Subcutaneous adipose tissue (tissue), 4 donors: ENCODE measurements around the gene CEP63. TPM values are rescaled to one million over a fixed set of nuclear protein-coding genes. Genes with fewer than 3 reads are reported as not detected.

ENCODE experiments used
- total RNA-seq, 4 donors: library from RNA; depleted of rRNA; stranded (reverse); fragments of >200 nt; gene quantifications; one replicate each; pipeline ENCODE4 v1.1.0, GENCODE V29; 2016
- TF ChIP-seq, protein P1 (sequence below): fragments of 450-650 bp; IDR thresholded peaks from one replicate; pipeline ENCODE4 v1.5.1; 2016; ENCODE audit warnings: low read depth, mild to moderate bottlenecking, control low read depth, antibody characterized with exemption, moderate library complexity

Gene CEP63
- 10 to 100 TPM; 19.9 to 39.2 (median 34.7) TPM for total RNA-seq

DNA sequence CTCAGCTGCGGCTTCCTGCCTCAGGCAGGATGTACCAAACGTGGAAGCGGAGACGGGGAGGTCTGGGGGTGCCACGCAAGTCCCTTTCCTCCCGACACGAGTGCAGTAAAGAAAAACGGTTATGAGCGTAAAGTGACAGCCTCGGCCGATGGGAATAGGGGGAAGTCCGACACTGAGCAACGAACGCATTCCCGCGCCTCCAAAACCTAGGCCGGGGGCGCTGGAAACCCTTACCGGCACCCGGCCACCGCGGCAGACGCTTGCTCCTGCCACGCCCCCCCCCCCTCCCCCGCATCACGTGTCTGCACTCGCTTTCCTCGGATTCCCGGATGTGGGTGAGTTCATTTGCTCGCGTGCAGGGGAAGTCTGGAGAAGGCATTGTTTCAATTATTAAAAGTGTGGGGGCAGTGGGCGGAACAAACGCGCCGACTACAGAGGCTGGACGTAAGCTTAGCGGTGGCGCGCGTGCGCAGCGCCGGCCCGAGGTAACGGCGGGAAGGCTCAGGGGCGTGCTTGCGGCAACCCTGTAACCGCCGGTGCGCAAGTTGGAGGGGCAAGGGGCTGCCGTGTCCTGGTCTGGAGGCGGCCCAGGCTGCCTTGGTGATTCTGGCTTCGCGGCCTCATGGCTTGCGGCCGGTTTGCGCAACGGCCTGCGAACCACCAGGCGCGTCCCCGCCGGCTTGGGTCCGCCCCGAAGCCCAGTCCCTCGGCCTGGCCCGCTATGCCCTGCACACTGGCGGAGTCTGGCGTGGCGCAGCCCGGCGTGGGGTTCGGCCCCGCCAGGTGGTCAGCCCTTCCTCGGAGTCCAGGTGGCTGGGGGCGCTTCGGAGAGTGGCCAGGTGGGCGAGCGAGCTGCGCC lies at the start of gene CEP63, which contains the start of gene ANAPC13:
CEP63 (plus strand) TSS at position 340 of the 859 bp plus-strand sequence. CDS start 9,264 bp downstream, outside the sequence.
ANAPC13 (minus strand) TSS at position 268 of the 859 bp plus-strand sequence. CDS start 3,081 bp downstream, outside the sequence.
- TF ChIP-seq, protein P1, sequence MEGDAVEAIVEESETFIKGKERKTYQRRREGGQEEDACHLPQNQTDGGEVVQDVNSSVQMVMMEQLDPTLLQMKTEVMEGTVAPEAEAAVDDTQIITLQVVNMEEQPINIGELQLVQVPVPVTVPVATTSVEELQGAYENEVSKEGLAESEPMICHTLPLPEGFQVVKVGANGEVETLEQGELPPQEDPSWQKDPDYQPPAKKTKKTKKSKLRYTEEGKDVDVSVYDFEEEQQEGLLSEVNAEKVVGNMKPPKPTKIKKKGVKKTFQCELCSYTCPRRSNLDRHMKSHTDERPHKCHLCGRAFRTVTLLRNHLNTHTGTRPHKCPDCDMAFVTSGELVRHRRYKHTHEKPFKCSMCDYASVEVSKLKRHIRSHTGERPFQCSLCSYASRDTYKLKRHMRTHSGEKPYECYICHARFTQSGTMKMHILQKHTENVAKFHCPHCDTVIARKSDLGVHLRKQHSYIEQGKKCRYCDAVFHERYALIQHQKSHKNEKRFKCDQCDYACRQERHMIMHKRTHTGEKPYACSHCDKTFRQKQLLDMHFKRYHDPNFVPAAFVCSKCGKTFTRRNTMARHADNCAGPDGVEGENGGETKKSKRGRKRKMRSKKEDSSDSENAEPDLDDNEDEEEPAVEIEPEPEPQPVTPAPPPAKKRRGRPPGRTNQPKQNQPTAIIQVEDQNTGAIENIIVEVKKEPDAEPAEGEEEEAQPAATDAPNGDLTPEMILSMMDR = no peak

GRCh38 chr3:134437211-134437752 lies 48.6 kb upstream of the CEP63 start:
- TF ChIP-seq, protein P1 = no peak

- TF ChIP-seq, protein P1 = no peak
Observed at GRCh38 chr3:134441321-134441720, 44.5 kb upstream of the CEP63 start.

- TF ChIP-seq, protein P1 = no peak
Observed at GRCh38 chr3:134441821-134442220, 44.0 kb upstream of the CEP63 start.

DNA sequence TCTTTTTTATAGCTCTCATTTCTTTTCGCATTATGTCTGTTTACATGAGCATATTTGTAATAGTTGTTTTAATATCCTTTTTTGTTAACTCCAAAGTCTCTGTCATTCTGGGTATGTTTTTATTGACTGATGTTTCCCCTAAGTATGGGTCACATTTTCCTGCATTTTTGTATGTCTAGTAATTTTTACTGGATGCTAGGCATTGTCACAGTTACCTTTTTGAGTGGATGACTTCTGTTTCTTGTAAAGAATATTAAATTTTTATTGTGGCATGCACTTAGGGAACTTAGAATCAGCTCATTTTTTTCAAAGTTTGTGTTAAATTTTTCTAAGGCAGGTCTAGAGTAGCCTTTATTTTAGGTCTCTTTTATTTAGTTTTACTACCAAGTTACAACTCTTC lies 40.8 kb upstream of the CEP63 start:
- TF ChIP-seq, protein P1 = no peak

- TF ChIP-seq, protein P1 = no peak
Observed at GRCh38 chr3:134445636-134446035, 40.2 kb upstream of the CEP63 start.

DNA sequence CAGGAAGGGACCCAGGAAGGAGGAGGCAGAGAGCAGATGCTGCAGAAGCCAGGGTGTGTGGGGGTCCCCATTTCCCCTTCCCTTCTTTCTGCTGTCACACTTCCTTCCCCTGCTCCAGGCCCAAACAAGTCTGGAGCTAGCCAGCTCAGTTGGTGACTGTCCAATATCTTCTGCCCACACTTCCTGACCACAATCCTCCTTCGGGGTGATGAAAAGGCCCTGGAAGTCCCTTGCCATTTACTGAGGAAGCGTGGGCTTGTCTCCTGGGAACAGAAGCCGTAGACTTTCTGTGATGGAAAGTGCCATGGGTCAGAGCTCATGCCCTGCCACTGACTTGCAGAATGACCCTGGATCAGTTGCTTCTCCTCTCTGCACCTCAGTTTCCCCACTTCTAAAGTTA lies 39.1 kb upstream of the CEP63 start:
- TF ChIP-seq, protein P1 = no peak
